Lung (tissue), 12 donors: ENCODE data around the gene PLPP3. TPM values are rescaled to one million over a fixed set of nuclear protein-coding genes. Genes with fewer than 3 reads are reported as not detected.

Experiments
- ATAC-seq: fragments of 200-7000 bp; cut with Tn5 transposase; one replicate; pipeline ENCODE4 v1.9.1; 2020; ENCODE audit warnings: moderate number of reproducible peaks; ENCODE audit not compliant: insufficient read depth, low FRiP score
- DNase-seq, 3 donors: peaks; one replicate each; pipeline ENCODE4 v3.0.0-alpha.2; 2013 to 2017
- H3K27ac ChIP-seq, 2 donors: one replicate each; pipeline ENCODE4 v1.5.1; 2013; ENCODE audit warnings: mild to moderate bottlenecking in 2 of 2, moderate library complexity in 2 of 2, control low read depth in 1 of 2, inconsistent platforms in 1 of 2, low read depth in 1 of 2, low read length in 1 of 2
- H3K27me3 ChIP-seq, 3 donors: one replicate each; pipeline ENCODE4 v1.5.1; 2013; ENCODE audit warnings: low read length in 2 of 3; ENCODE audit not compliant: control insufficient read depth in 3 of 3, insufficient read depth in 3 of 3
- H3K36me3 ChIP-seq, 4 donors: one replicate each; pipeline ENCODE4 v1.5.1; 2013; ENCODE audit warnings: low read length in 4 of 4, mild to moderate bottlenecking in 1 of 4, moderate library complexity in 1 of 4; ENCODE audit not compliant: control insufficient read depth in 4 of 4, insufficient read depth in 4 of 4
- H3K4me1 ChIP-seq, 5 donors: one replicate each; pipeline ENCODE4 v1.5.1; 2013; ENCODE audit warnings: low read length in 5 of 5, mild to moderate bottlenecking in 2 of 5, moderate library complexity in 1 of 5; ENCODE audit not compliant: control insufficient read depth in 5 of 5, insufficient read depth in 5 of 5
- H3K4me3 ChIP-seq: one replicate; pipeline ENCODE4 v1.5.1; 2013; ENCODE audit warnings: mild to moderate bottlenecking, control low read depth, moderate library complexity
- H3K9ac ChIP-seq, 2 donors: one replicate each; pipeline ENCODE4 v1.5.1; 2013; ENCODE audit warnings: low read length in 2 of 2, control low read depth in 1 of 2; ENCODE audit not compliant: insufficient read depth in 1 of 2
- H3K9me3 ChIP-seq, 4 donors: one replicate each; pipeline ENCODE4 v1.5.1; 2013; ENCODE audit warnings: low read length in 3 of 4, mild to moderate bottlenecking in 1 of 4, moderate library complexity in 1 of 4; ENCODE audit not compliant: control insufficient read depth in 4 of 4, insufficient read depth in 3 of 4
- WGBS, 2 donors: extraction: QIAGEN DNeasy Blood & Tissue Kit; methylation state at CpG; one replicate each; pipeline ENCODE4 v1.1.7; 2013; 5-methylcytosine and 5-hydroxymethylcytosine counted together
- polyA plus RNA-seq, 2 donors: library from polyadenylated mRNA; stranded (reverse); fragments of 200-250 nt; gene quantifications; one replicate each; pipeline ENCODE4 v1.2.1, GENCODE V29; 2013
- total RNA-seq, 2 donors: library from RNA; depleted of rRNA in 1 of 2; stranded (reverse); fragments of >200 nt in 1 of 2; gene quantifications; one replicate each; pipeline ENCODE4 v1.2.1, GENCODE V29; 2014 to 2021
- TF ChIP-seq, protein P1 (sequence below): IDR thresholded peaks from 2 replicates; pipeline ENCODE4 v1.5.1; 2012; ENCODE audit warnings: mild to moderate bottlenecking; ENCODE audit errors: control extremely low read depth, extremely low read depth
- donor health status: control.
- donor health status: control.
- donor health status: Bipolar disorder and iron deficiency.
- donor health status: healthy.
- donor health status: DM: yes; HTN: yes; CAD: no.

Gene PLPP3
- total and polyA plus RNA-seq, 4 donors, result 8.6 to 121 (median 112) TPM

DNA sequence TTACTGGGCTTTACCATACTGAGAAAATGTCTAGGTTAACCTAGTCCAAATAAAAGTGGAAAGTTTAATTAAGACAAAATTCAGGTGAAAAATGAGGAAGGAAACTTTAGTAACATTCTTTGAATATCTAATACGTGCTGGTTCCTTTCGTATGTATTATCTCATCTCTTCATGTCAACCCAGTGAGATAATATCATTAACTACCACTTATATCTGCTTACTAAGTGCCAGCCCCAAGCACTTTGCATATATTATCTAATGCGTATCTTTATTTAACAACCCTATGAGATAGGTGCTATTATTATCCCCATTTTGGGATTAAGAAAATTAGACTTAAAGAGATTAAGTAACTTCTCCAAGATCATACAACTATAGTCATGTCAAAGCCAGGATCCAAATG is 12.5 kb upstream of the PLPP3 start:
- no peak for ATAC-seq
- H3K4me1 ChIP-seq, result no peaks in the 10 kb centered on the region
- TF ChIP-seq, protein P1, sequence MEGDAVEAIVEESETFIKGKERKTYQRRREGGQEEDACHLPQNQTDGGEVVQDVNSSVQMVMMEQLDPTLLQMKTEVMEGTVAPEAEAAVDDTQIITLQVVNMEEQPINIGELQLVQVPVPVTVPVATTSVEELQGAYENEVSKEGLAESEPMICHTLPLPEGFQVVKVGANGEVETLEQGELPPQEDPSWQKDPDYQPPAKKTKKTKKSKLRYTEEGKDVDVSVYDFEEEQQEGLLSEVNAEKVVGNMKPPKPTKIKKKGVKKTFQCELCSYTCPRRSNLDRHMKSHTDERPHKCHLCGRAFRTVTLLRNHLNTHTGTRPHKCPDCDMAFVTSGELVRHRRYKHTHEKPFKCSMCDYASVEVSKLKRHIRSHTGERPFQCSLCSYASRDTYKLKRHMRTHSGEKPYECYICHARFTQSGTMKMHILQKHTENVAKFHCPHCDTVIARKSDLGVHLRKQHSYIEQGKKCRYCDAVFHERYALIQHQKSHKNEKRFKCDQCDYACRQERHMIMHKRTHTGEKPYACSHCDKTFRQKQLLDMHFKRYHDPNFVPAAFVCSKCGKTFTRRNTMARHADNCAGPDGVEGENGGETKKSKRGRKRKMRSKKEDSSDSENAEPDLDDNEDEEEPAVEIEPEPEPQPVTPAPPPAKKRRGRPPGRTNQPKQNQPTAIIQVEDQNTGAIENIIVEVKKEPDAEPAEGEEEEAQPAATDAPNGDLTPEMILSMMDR, result no peak

DNA sequence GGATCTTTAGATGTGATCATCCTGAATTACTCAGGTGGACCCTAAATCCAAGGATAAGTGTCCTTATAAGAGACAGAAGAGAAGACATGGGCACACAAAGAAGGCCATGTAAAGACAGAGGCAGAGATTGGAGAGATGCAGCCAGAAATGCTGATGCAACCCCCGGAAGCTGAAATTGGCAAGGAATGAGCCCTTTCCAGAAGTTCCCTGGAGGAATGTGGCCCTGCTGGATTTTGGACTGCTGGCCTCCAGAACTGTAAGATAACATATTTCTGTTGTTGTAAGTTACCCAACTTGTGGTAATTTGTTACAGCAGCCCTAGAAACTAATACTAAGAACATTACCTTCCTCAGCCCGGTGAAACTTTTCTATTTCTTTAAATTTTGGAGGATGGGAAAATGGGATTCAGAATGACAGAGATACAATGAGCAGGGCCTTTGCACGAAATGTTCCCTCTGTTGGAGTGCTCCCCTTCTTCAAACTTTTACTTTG is 11.2 kb upstream of the PLPP3 start:
- peaks cover 0 to 6% (median 0%) of the 10 kb centered on the region in 4 donors for H3K9me3 ChIP-seq
- no peaks in the 10 kb centered on the region for H3K4me1 ChIP-seq
- H3K36me3 ChIP-seq, result no peaks in the 10 kb centered on the region
- no peak overlapping the region for H3K27ac ChIP-seq
- no peak overlapping the region for H3K9ac ChIP-seq
- no peak for ATAC-seq
- no peak overlapping the region for H3K4me3 ChIP-seq
- no peaks in the 10 kb centered on the region for H3K27me3 ChIP-seq
- no peak for DNase-seq
- TF ChIP-seq, protein P1, result no peak
- 79 to 85% methylated on average over 3 of the region's 3 CpGs for WGBS, 2 donors

More for the DNA sequence above, 12.5 kb upstream of the PLPP3 start:
- 43 to 61% methylated on average over 3 of the region's 3 CpGs for whole genome bisulfite sequencing, 2 donors
- H3K27ac ChIP-seq, result no peak overlapping the region
- no peaks in the 10 kb centered on the region for H3K27me3 ChIP-seq
- H3K4me3 ChIP-seq, result no peak overlapping the region
- H3K9me3 ChIP-seq, result peaks cover 0 to 6% (median 0%) of the 10 kb centered on the region in 4 donors
- no peak for DNase-seq
- no peak overlapping the region for H3K9ac ChIP-seq
- no peaks in the 10 kb centered on the region for H3K36me3 ChIP-seq

DNA sequence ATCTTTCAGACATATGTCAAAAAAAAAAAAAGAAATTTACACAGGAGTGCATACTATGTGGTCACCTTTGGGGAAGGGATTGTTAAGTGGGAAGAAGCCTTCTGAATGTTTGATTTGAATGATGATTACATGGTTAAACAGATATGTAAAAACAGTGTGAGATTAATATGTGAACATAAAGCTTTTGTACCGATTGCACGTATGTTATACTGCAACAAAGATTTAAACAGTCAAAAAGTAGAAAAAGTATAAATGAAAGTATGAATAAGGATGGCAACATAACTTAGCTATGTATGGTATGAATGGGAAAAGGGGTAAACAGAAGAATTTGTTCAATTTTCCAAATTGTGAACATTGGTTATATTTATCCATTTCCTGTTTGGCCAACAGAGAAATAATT is 10.0 kb upstream of the PLPP3 start:
- Histone ChIP-seq H3K4me1 (no peaks in the 10 kb centered on the region), H3K9me3 (peaks cover 0 to 6% (median 0%) of the 10 kb centered on the region in 4 donors), H3K27me3 (no peaks in the 10 kb centered on the region), H3K4me3 (no peak overlapping the region), H3K36me3 (no peaks in the 10 kb centered on the region), H3K27ac (no peak overlapping the region), H3K9ac (no peak overlapping the region)
- DNase-seq (no peak), ATAC-seq (no peak)
- TF ChIP-seq, protein P1, result no peak
- WGBS, 2 donors, result 94 to 97% methylated on average over 2 of the region's 2 CpGs

DNA sequence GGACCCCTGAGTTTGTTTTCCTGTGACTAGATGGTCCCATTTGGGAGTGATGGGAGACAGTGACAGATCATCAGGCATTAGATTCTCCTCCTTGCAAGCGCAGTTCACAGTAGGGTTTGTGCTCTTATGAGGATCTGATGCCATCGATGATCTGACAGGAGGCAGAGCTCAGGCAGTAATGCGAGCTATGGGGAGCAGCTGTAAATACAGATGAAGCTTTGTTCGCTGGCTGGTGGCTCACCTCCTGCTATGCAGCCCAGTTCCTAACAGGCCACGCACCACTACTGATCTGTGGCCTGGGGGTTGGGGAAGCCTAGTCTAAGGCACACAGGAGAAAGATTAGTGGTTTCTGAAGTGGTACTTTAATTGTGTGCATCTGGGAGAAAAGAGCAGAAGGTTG is 7.1 kb upstream of the PLPP3 start:
- H3K4me1 ChIP-seq, result peaks cover 0 to 6% (median 0%) of the 10 kb centered on the region in 5 donors

More for the DNA sequence above, 7.1 kb upstream of the PLPP3 start:
- H3K36me3 ChIP-seq, result no peaks in the 10 kb centered on the region
- peaks cover 0 to 6% (median 0%) of the 10 kb centered on the region in 4 donors for H3K9me3 ChIP-seq
- ATAC-seq (no peak), DNase-seq (no peak)
- TF ChIP-seq, protein P1, result no peak
- WGBS, 2 donors, result 94 to 97% methylated on average over 5 of the region's 5 CpGs
- no peaks in the 10 kb centered on the region for H3K27me3 ChIP-seq
- H3K27ac ChIP-seq, result no peak overlapping the region
- no peak overlapping the region for H3K9ac ChIP-seq
- no peak overlapping the region for H3K4me3 ChIP-seq
